GM12875 (cell line): ENCODE results near the gene KCTD1.

Source experiments
- H3K4me3 ChIP-seq: one replicate; pipeline ENCODE4 v1.5.1; 2011; ENCODE audit warnings: low read depth, low read length, control low read depth
- TF ChIP-seq, protein P1 (sequence below): IDR thresholded peaks from 2 replicates; pipeline ENCODE4 v1.5.1; 2011; ENCODE audit warnings: low read depth, mild to moderate bottlenecking, control low read depth, inconsistent platforms, low read length, moderate library complexity, borderline replicate concordance; ENCODE audit not compliant: insufficient read depth

KCTD1 gene

GRCh38 chr18:26462355-26462754 is 86.0 kb downstream of the KCTD1 start:
- no peak overlapping the region for H3K4me3 ChIP-seq
- TF ChIP-seq, protein P1, sequence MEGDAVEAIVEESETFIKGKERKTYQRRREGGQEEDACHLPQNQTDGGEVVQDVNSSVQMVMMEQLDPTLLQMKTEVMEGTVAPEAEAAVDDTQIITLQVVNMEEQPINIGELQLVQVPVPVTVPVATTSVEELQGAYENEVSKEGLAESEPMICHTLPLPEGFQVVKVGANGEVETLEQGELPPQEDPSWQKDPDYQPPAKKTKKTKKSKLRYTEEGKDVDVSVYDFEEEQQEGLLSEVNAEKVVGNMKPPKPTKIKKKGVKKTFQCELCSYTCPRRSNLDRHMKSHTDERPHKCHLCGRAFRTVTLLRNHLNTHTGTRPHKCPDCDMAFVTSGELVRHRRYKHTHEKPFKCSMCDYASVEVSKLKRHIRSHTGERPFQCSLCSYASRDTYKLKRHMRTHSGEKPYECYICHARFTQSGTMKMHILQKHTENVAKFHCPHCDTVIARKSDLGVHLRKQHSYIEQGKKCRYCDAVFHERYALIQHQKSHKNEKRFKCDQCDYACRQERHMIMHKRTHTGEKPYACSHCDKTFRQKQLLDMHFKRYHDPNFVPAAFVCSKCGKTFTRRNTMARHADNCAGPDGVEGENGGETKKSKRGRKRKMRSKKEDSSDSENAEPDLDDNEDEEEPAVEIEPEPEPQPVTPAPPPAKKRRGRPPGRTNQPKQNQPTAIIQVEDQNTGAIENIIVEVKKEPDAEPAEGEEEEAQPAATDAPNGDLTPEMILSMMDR = no peak

DNA sequence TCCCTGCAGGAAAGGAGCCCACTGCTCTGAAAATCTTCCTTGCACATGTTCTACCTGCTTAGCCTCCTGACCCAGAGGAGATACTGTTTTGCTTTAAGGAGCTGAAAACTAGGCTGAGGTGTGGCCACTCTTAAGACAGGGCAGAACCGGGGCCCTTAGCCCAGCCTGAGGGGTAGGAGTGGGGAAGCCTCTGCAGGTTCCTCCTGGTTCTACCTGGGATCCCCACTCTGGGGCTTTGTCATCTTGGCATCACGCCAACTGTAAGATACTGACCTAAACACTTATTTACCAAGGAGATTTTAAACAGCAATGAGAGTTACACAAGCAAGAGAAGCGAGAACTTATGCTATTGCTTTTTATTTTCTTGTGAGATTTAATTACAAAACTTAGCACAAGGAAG is 86.9 kb downstream of the KCTD1 start:
- no peak overlapping the region for H3K4me3 ChIP-seq
- TF ChIP-seq, protein P1 = no peak

DNA sequence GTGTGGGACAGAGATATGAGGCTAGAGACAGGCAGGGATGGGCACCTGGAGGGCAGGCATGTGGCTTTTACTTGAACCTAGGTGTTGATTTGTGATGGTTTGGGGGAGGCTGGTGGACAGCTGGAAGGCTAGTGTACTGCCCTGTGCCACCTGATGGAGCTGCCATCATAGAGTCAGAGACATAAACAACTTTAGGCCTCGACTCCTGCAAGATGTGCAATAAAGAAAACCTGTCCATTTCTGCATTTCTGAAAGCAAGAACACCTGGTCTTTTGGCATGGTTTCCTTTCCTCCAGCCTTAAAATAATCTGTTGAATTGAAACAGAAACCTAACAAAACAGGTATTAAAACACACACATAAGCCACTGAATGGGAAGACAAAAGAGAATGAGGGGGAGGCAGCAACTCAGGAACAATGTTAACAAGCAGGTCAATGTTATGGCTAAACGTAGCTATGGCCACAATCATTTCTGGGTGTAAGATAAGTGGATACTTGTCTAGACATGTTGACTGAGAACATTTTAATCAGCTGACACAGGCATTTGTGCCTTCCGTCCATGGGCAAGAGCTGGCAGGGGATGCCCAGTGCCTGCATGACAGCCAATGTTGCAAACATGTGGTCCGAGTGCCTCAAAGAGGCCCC is 87.8 kb downstream of the KCTD1 start:
- TF ChIP-seq, protein P1 = no peak
- no peak overlapping the region for H3K4me3 ChIP-seq

- TF ChIP-seq, protein P1 = no peak
Measured at GRCh38 chr18:26459884-26460283, 88.5 kb downstream of the KCTD1 start.

GRCh38 chr18:26459340-26459739 is 89.0 kb downstream of the KCTD1 start:
- TF ChIP-seq, protein P1 = no peak
- H3K4me3 ChIP-seq = no peak overlapping the region

More at GRCh38 chr18:26459884-26460283, 88.5 kb downstream of the KCTD1 start:
- H3K4me3 ChIP-seq = no peak overlapping the region

GRCh38 chr18:26458526-26459232 is 89.7 kb downstream of the KCTD1 start:
- TF ChIP-seq, protein P1 = no peak
- H3K4me3 ChIP-seq = no peak overlapping the region
